Amniotic stem cell (primary cell): Measurements from ENCODE around the gene TM9SF2.
"Not testable (repeated sequence)": the region's sequence is repeated elsewhere in the genome, so short reads cannot be mapped to it uniquely, and the experiment has no call there.

Experiments used
- DNase-seq: peaks from one replicate; lab custom pipeline; 2025; lab: John Stamatoyannopoulos, UW

The TM9SF2 gene

DNA sequence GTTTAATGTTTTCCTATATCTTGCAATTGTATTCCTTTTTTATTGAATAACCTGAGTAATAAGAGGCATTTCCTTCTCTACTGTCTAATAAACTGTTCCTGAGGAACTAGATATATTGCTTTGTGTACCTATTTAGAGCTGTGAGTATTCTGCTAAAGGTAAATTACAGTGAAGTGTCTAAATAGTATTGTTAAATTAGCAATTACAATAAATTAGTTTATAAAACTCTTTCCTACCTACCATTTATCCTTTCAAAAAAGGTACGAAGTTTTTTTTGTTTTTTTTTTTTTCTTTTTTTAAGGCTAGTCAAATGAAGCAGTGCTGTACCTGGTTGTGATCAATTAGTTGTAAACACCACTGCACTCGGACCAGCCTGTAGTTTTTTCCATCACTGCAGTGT is 34.8 kb downstream of the TM9SF2 start:
- DNase-seq = no peak

DNA sequence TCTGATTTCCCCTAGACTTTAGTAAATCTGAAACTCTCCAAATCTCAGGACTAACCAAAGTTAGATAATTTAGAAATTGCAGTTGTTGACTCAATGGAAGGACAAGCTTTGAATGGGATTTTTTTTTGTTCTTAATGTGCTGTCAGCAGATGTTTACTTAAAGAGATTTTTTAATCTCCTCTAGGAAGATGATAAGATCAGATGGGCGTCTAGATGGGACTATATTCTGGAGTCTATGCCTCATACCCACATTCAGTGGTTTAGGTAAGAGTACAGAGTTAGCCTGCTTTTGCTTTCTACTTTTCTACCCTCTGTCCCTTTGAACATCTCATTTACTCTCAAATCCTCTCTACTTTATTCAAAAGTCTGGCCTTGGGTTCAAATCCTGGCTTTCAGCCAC is 39.3 kb downstream of the TM9SF2 start:
- no peak for DNase-seq

GRCh38 chr13:99542788-99543406 is 41.6 kb downstream of the TM9SF2 start:
- no peak for DNase-seq

DNA sequence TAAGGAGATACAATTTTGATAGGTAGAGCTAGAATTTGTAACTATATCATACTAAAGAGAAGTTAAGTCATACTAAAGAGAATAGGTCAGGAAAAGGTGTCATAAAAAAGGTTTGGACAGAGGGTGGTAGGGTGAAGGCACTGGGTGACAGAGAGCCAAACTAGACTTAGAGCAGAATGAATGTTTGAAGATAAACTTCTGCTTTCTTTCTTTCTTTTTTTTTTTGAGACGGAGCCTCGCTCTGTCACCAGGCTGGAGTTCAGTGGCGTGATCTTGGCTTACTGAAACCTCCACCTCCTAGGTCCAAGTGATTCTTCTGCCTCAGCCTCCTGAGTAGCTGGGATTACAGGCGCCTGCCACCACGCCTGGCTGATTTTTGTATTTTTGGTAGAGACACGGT is 44.1 kb downstream of the TM9SF2 start:
- DNase-seq = no peak

- DNase-seq = no peak
Measured at GRCh38 chr13:99545979-99546378, 44.7 kb downstream of the TM9SF2 start.

DNA sequence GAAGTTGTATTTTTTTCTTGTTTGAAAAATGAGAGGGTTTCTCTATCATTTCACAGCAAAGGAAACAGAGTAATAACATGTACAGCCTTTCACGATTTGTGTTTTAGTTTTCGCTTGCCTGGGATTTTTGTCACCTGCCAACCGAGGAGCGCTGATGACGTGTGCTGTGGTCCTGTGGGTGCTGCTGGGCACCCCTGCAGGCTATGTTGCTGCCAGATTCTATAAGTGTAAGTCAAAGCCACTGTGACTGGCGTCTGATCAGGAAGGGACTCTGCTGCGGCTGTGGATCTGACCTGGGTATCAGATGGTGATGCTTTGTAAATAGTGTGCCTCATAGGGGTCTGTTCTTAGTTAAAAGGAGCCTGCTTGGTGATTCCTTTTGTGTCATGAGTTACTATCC is 45.6 kb downstream of the TM9SF2 start:
- DNase-seq = no peak

DNA sequence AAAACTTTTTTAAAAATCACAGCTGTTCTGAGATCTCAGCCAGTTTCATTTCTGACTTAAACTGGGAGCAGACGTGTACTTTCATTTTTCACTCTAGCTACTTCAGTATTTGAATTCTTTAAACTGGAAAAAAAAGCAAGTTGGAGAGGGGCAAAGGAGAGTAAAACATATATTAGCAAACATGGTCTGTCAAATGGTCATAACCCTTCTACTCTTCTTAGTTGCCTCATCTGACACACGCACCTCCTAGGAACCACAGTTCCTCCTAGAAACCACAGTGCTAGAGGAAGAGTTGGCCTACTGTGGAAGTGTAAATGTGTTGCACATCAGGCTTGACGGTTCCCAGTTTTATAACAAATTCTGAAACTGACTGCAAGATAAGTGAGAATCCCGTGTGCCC is 47.2 kb downstream of the TM9SF2 start:
- DNase-seq = no peak

- no peak for DNase-seq
Measured at GRCh38 chr13:99553033-99553432, 51.8 kb downstream of the TM9SF2 start.

DNA sequence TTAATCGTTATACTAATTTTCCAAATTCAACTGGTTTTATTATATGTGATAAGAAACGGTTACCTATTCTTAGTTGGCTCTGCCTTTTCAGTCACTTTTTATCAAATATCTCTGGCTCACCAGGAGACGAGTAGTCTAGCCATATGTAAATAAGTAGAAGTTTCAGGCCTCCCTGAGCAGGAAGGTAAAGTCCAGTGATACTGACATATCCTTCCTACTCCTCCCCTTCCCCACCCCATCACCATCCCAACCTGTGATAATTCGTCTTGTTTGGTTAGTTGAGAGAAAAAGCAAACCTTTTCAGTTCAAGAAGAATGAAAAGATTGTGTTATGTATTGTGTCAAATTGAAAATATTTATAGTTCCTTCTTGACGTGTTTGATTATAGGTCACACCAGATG is 53.9 kb downstream of the TM9SF2 start:
- no peak for DNase-seq

DNA sequence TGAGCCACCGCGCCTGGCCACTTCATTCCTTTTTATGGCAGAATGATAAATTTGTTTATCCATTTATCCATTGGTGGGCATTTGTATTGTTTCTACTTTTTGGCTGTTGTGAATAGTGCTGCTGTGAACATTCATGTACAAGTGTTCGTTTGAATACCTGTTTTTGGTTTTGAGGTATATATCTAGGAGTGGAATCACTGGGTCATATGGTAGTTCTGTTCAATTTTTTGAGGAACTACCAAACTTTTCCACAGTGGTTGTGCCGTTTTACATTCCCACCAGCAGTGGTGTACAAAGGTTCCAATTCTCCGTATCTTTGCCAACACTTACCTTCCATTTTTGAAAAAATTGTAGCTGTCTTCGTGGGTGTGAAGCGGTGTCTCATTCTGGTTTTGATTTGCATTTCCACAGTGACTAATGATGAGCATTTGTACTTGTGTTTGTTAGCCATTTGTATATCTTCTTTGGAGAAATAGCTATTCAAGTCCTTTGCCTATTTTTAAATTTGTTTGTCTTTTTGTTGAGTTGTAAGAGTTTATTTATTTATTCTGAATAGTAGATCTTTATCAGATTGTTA is 55.7 kb downstream of the TM9SF2 start:
- no peak for DNase-seq

GRCh38 chr13:99558570-99559180 is 57.4 kb downstream of the TM9SF2 start:
- no peak for DNase-seq

DNA sequence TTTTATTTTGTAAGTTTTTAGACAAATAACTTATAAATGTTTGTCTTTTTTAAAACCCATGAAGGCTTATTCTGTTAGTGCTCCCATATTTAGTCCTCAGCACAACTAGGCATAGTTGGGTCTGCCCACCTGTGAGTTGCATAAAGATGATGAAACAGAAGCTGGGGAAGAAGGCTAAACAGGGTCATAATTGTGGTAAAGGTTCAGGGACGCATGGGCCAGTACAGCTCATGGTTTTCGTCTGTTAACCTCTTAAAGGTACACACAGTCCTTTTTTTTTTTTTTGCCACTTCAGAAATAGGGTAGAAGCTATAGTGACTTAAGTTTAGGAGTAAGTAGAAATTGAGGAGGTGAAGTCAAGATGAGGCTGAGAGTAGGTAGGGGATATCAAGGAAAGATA is 58.3 kb downstream of the TM9SF2 start:
- no peak for DNase-seq

DNA sequence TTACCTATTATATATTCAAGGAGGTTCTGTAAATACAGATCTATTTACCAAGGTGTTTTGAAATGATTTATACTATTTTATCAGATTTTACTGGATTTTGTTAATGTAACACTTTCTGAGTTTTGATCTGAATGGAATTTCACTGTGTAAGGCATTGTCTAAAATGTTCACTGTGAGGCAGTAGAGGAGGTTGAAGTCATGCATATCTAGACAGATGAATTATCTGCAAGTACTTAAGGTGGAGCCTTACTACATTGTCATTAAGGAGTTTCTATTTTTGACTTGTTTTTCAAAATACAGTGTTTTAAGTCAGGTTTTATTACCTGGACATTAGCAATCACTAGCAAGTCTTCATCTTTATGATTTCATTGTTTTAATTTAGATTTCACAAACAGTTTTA is 62.1 kb downstream of the TM9SF2 start:
- DNase-seq = no peak

DNA sequence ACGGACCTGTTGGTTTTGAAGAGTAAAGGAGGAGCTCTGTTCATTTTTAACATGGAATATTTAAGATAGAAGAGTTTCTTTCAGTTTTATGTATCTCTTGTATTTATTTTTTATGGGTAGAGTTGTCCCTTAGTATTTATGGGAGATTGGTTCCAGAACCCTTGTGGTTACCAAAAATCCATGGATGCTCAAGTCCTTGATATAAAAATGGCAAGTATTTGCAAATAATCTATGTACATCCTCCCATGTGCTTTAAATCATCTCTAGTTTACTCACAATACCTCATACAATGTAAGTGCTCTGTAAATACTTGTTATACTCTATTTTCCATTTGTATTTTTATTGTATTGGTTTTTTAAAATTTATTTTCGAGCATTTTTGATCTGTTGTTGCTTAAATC is 63.1 kb downstream of the TM9SF2 start:
- DNase-seq = no peak

- DNase-seq = no peak
Measured at GRCh38 chr13:99565478-99566124, 64.3 kb downstream of the TM9SF2 start.

GRCh38 chr13:99566125-99567083 is 65.1 kb downstream of the TM9SF2 start:
- no peak for DNase-seq

GRCh38 chr13:99568901-99569300 is 67.6 kb downstream of the TM9SF2 start:
- DNase-seq = not testable (repeated sequence)

DNA sequence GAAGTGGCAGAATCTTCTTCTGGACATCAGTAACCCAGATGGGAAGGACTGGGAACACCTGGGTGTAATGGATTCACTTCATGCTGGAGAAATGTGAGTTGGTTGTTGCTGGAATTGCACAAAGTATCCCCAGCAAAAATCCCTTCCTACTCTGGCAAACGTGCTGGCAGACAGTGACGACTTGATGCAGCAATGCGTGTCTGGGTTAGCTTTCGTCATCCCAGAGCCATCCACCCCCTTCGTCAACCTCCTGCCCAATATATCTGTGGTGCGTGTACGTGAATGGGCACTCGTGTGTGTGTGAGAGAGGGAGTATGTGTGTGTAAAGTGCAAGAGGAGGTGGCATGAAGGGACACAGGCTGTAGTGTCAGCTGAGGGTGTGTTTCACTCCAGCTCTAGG is 70.9 kb downstream of the TM9SF2 start:
- DNase-seq = peak; percentile 41

GRCh38 chr13:99572921-99573320 is 71.6 kb downstream of the TM9SF2 start:
- DNase-seq = no peak

DNA sequence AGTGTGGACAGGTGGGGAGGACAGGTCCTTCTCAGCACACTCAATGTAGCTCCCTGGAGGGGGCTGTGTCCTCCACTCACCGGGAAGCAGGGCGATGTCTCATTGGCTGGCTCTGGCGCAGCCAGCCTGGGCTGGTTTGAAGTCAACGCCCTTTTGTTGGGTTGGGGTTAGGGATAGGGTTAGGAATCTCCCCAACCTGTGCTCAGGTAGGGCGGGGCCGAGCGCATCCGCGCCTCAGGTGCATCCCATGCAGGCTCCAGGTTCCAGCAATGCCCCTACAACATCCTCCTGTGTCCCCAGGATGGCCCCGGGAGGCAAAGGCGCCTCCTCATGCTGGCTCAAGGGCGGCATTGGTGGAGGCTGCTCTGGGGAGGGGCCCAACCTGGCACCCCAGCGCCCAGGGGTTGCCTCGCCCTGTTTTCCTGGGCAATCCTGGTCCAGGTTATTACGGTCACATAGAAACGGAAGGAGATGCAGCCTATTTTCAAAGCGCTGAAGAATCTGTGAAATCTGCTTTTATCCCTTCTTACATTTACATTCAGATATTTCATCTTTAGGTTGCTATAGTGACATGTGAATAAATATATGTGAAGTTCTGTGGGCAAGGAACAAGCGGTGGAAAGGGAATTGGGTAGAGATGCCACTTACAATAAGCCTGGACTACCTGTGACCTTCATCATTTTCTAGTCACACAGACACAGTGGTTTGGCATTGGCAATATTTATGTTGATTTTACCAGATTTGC is 74.3 kb downstream of the TM9SF2 start:
- no peak for DNase-seq
